K562 (cell line): ENCODE data around the gene LY6G6D. TPM values are rescaled to one million over a fixed set of nuclear protein-coding genes. Genes with fewer than 3 reads are reported as not detected.

Experiments
- BACH1 ChIP-seq: fragments of 200-800 bp; sonication (Bioruptor generic); IDR thresholded peaks from 2 replicates; pipeline ENCODE4 v1.6.1; 2016; ENCODE audit warnings: missing genetic modification characterization, missing compliant biosample characterization
- CBFA2T2 ChIP-seq: fragments of 450-650 bp; conservative IDR thresholded peaks from 2 replicates; pipeline ENCODE4 v1.6.1; 2017; ENCODE audit warnings: mild to moderate bottlenecking
- E2F4 ChIP-seq: sonication (generic); formaldehyde crosslinking; IDR thresholded peaks from 2 replicates; pipeline ENCODE4 v1.8.0; 2022; ENCODE audit warnings: mild to moderate bottlenecking, low read depth, missing genetic modification reagents
- FOXJ2 ChIP-seq: fragments of 200-800 bp; sonication (Bioruptor generic); IDR thresholded peaks from 2 replicates; pipeline ENCODE4 v1.6.1; 2016; ENCODE audit warnings: missing genetic modification characterization, missing compliant biosample characterization
- FOXM1 ChIP-seq, 2 experiments: fragments of 450-650 bp in 1 of 2; sonication (generic) in 1 of 2; formaldehyde crosslinking in 1 of 2; IDR thresholded peaks; 2 replicates each; pipeline versions ENCODE4 v1.6.1 to v1.9.0; 2017 to 2022; ENCODE audit warnings: low read depth in 2 of 2, mild to moderate bottlenecking in 2 of 2, missing genetic modification reagents in 1 of 2, moderate library complexity in 1 of 2
- GABPB1 ChIP-seq: sonication (generic); formaldehyde crosslinking; IDR thresholded peaks from 2 replicates; pipeline ENCODE4 v1.8.0; 2022; ENCODE audit warnings: mild to moderate bottlenecking, missing genetic modification reagents
- IRF1 ChIP-seq: sonication (generic); formaldehyde crosslinking; IDR thresholded peaks from 2 replicates; pipeline ENCODE4 v1.8.0; 2022; ENCODE audit warnings: missing genetic modification reagents, mild to moderate bottlenecking, borderline replicate concordance
- MAFG ChIP-seq: fragments of 450-650 bp; conservative IDR thresholded peaks from 2 replicates; pipeline ENCODE4 v1.6.1; 2016; ENCODE audit warnings: missing genetic modification characterization, missing compliant biosample characterization
- MECOM ChIP-seq: fragments of 250-450 bp; sonication (Bioruptor Pico); IDR thresholded peaks from 2 replicates; pipeline ENCODE4 v1.8.0; 2022; ENCODE audit warnings: inconsistent platforms
- MITF ChIP-seq: IDR thresholded peaks from 2 replicates; pipeline ENCODE4 v1.6.1; 2014; ENCODE audit warnings: antibody characterized with exemption
- ZNF175 ChIP-seq: fragments of 200-800 bp; sonication (Bioruptor generic); IDR thresholded peaks from 2 replicates; pipeline ENCODE4 v1.6.1; 2016; ENCODE audit warnings: low read depth, mild to moderate bottlenecking, missing genetic modification characterization, missing compliant biosample characterization
- ZNF280B ChIP-seq: fragments of 250-450 bp; sonication (Bioruptor Pico); IDR thresholded peaks from 2 replicates; pipeline ENCODE4 v1.5.1; 2021; ENCODE audit warnings: mild to moderate bottlenecking
- ZNF324 ChIP-seq: fragments of 250-450 bp; sonication (Bioruptor Pico); IDR thresholded peaks from 2 replicates; pipeline ENCODE4 v1.4.0; 2020; ENCODE audit warnings: mild to moderate bottlenecking
- ZNF583 ChIP-seq: fragments of 250-450 bp; sonication (Bioruptor Pico); IDR thresholded peaks from 2 replicates; pipeline ENCODE4 v1.4.0; 2020
- ZNF609 ChIP-seq: sonication (generic); formaldehyde crosslinking; IDR thresholded peaks from 2 replicates; pipeline ENCODE4 v1.8.1; 2023; ENCODE audit warnings: missing genetic modification reagents, mild to moderate bottlenecking, borderline replicate concordance
- ZNF766 ChIP-seq: fragments of 200-800 bp; sonication (Bioruptor generic); conservative IDR thresholded peaks from 2 replicates; pipeline ENCODE4 v1.6.1; 2016; ENCODE audit warnings: missing genetic modification characterization, missing compliant biosample characterization
- polyA plus RNA-seq, 8 experiments: library from polyadenylated mRNA; depleted of rRNA in 4 of 8; stranded (reverse) in 5 of 8; unstranded in 3 of 8; fragments of >200 nt; fragmentation: Nextera tagmentation in 2 of 8; fragmentation: Illumina TruSeq in 1 of 8; extraction: Ambion mirVana in 2 of 8; extraction: Trizol in 1 of 8; gene quantifications; 2 replicates each; pipeline versions ENCODE4 v1.2.1 to v1.2.3, GENCODE V29; 2011 to 2014; ENCODE audit warnings: inconsistent platforms in 1 of 8, missing spikeins in 1 of 8
- total RNA-seq, 7 experiments: library from RNA; depleted of rRNA in 6 of 7; stranded (reverse); fragments of >200 nt in 6 of 7; fragmentation: Illumina TruSeq in 2 of 7; extraction: Trizol in 2 of 7; gene quantifications; 2 replicates each; pipeline versions ENCODE4 v1.2.1 to v1.2.3, GENCODE V29; 2011 to 2021; ENCODE audit warnings: low replicate concordance in 1 of 7

Gene LY6G6D
- total and polyA plus RNA-seq, 9 of the 15 experiments (the other 6 are each of a cell fraction or from before 2014, with no cell fraction given): 0.30 to 0.38 TPM; not detected in 7

GRCh38 chr6:31727034-31727716 is 12.0 kb downstream of the LY6G6D start (continued):
- no peak for TF ChIP-seq MITF
- TF ChIP-seq ZNF280B (CRISPR knock-in tag): no peak
- TF ChIP-seq IRF1: no peak
- no peak for TF ChIP-seq GABPB1 (CRISPR knock-in tag)
- no peak for TF ChIP-seq MECOM (CRISPR knock-in tag)
- TF ChIP-seq ZNF175 (CRISPR knock-in tag): no peak
- TF ChIP-seq ZNF324 (CRISPR knock-in tag): no peak
- TF ChIP-seq BACH1 (tag): no peak
- TF ChIP-seq CBFA2T2: no peak
- 0 out of 2 replicates have a peak, but pooled peaks have one; percentile 40 for TF ChIP-seq E2F4 (CRISPR knock-in tag)
- TF ChIP-seq FOXM1 (IDR thresholded peaks at IDR 0.05; ENCODE audit: low read depth): no peak
- TF ChIP-seq FOXM1 (CRISPR knock-in tag; IDR thresholded peaks at IDR 0.05; ENCODE audit: low read depth): 0 out of 2 replicates have a peak, but pooled peaks have one; percentile 40
- TF ChIP-seq FOXJ2: no peak
- no peak; the same call in 1 of the 2 replicates for TF ChIP-seq ZNF583
- peak; percentile 65 for TF ChIP-seq MAFG
- no peak for TF ChIP-seq ZNF766
- TF ChIP-seq ZNF609 (CRISPR knock-in tag): no peak; the same call in 1 of the 2 replicates
